ENCODE data around the gene SLC29A3.

Gene SLC29A3

DNA sequence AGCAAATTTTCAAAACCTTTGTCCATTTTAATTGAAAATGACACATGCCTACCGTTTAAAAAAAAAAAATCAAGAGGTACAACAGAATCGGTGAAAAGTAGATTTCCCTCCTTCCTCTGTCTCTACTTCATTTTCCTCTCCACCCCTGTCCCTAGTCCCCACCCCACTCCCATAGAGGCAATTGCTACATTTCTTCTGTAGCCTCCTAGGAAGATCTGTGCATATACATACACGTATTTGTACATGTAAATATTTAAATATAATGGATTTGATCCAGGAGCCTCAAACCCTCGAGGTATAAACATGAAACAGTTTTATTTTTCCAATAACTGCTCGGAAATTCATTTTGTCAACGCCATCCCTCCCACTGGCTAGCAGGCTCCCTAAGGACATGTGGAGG is 14.1 kb upstream of the SLC29A3 start:
- Histone ChIP-seq H3K27me3 (ENCODE audit: control insufficient read depth in 3 of 3, insufficient read depth in 3 of 3, low read depth in 1 of 3, low read length in 3 of 3) (peaks cover 0 to 23% (median 0%) of the 10 kb centered on the region in 3 experiments), H3K4me3 (ENCODE audit: low read length in 2 of 2) (no peak overlapping the region), H2BK12ac (ENCODE audit: low read length) (no peak overlapping the region), H3K79me1 (ENCODE audit: low read depth, low read length) (no peaks in the 10 kb centered on the region), H3K4ac (ENCODE audit: low read length) (no peak overlapping the region), H2BK5ac (ENCODE audit: low read length) (no peak overlapping the region), H3K18ac (ENCODE audit: low read length) (no peak overlapping the region), H3K4me2 (ENCODE audit: insufficient read depth, low read length, poor library complexity, severe bottlenecking) (no peak overlapping the region), H3K4me1 (ENCODE audit: control insufficient read depth in 2 of 2, insufficient read depth in 1 of 2, low read depth in 1 of 2, low read length in 2 of 2) (no peaks in the 10 kb centered on the region), H2AK5ac (ENCODE audit: low read depth, low read length) (no peak overlapping the region), H2AFZ (ENCODE audit: low read length) (no peak overlapping the region), H4K91ac (ENCODE audit: low read depth, low read length, poor library complexity) (no peak overlapping the region), H2BK15ac (ENCODE audit: low read length) (no peak overlapping the region), H3K27ac (replicated peaks; ENCODE audit: low read length) (no peak overlapping the region), H3K14ac (ENCODE audit: low read length) (no peak overlapping the region), H2BK120ac (ENCODE audit: low read depth, low read length) (no peak overlapping the region), H4K8ac (ENCODE audit: low read depth, low read length) (no peak overlapping the region), H3K9me3 (replicated peaks in 1 of 2; ENCODE audit: control insufficient read depth in 2 of 2, insufficient read depth in 1 of 2, low read depth in 1 of 2, low read length in 2 of 2) (no peaks in the 10 kb centered on the region), H3K36me3 (replicated peaks in 1 of 2; ENCODE audit: control insufficient read depth in 2 of 2, insufficient read depth in 2 of 2, low read length in 2 of 2) (no peaks in the 10 kb centered on the region), H3K9ac (ENCODE audit: low read depth, low read length, poor library complexity) (no peak overlapping the region), H3K23ac (ENCODE audit: low read depth, low read length, poor library complexity) (no peak overlapping the region)
- WGBS, 2 donors (ENCODE audit: extremely low coverage in 2 of 2, insufficient read length in 2 of 2, insufficient replicate concordance in 1 of 2), result no CpG with 5 or more reads among the region's 6 CpGs
- DNase-seq (ENCODE audit: low spot score), result no peak

DNA sequence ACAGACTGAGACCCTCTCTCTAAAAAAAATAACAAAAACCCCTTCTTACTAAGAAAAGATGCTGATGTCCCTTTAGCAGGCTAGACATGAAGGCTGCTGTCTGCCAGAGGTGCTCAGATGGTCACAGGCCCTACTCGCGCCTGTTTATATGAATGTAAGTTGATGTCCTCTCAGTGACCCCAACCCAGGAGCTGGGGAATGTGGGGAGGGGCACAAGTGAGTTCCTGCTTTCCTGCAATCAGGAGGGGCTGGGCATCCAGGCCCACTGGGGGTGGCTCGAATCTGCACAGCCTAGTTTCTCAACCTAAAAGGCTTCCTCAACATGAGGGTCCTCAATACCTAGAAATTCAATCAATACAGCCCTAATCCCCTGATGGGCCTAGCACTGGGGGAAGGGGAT is 12.1 kb upstream of the SLC29A3 start:
- Histone ChIP-seq H3K4me2 (ENCODE audit: insufficient read depth, low read length, poor library complexity, severe bottlenecking) (no peak overlapping the region), H3K4ac (ENCODE audit: low read length) (no peak overlapping the region), H3K18ac (ENCODE audit: low read length) (peak overlapping the region; percentile 77), H3K9me3 (replicated peaks in 1 of 2; ENCODE audit: control insufficient read depth in 2 of 2, insufficient read depth in 1 of 2, low read depth in 1 of 2, low read length in 2 of 2) (no peaks in the 10 kb centered on the region), H3K36me3 (replicated peaks in 1 of 2; ENCODE audit: control insufficient read depth in 2 of 2, insufficient read depth in 2 of 2, low read length in 2 of 2) (no peaks in the 10 kb centered on the region), H3K27ac (replicated peaks; ENCODE audit: low read length) (no peak overlapping the region), H2AFZ (ENCODE audit: low read length) (no peak overlapping the region), H3K23ac (ENCODE audit: low read depth, low read length, poor library complexity) (no peak overlapping the region), H3K9ac (ENCODE audit: low read depth, low read length, poor library complexity) (no peak overlapping the region), H4K91ac (ENCODE audit: low read depth, low read length, poor library complexity) (no peak overlapping the region), H3K4me1 (ENCODE audit: control insufficient read depth in 2 of 2, insufficient read depth in 1 of 2, low read depth in 1 of 2, low read length in 2 of 2) (no peaks in the 10 kb centered on the region), H3K4me3 (ENCODE audit: low read length in 2 of 2) (no peak overlapping the region), H4K8ac (ENCODE audit: low read depth, low read length) (no peak overlapping the region), H2BK12ac (ENCODE audit: low read length) (no peak overlapping the region), H3K79me1 (ENCODE audit: low read depth, low read length) (no peaks in the 10 kb centered on the region), H2BK15ac (ENCODE audit: low read length) (no peak overlapping the region), H2BK5ac (ENCODE audit: low read length) (no peak overlapping the region), H3K27me3 (ENCODE audit: control insufficient read depth in 3 of 3, insufficient read depth in 3 of 3, low read depth in 1 of 3, low read length in 3 of 3) (peaks cover 0 to 16% (median 0%) of the 10 kb centered on the region in 3 experiments), H2AK5ac (ENCODE audit: low read depth, low read length) (peak overlapping the region; percentile 57), H2BK120ac (ENCODE audit: low read depth, low read length) (no peak overlapping the region), H3K14ac (ENCODE audit: low read length) (no peak overlapping the region)
- WGBS, 2 donors (ENCODE audit: extremely low coverage in 2 of 2, insufficient read length in 2 of 2, insufficient replicate concordance in 1 of 2), result no CpG with 5 or more reads among the region's 3 CpGs
- DNase-seq (ENCODE audit: low spot score), result no peak

DNA sequence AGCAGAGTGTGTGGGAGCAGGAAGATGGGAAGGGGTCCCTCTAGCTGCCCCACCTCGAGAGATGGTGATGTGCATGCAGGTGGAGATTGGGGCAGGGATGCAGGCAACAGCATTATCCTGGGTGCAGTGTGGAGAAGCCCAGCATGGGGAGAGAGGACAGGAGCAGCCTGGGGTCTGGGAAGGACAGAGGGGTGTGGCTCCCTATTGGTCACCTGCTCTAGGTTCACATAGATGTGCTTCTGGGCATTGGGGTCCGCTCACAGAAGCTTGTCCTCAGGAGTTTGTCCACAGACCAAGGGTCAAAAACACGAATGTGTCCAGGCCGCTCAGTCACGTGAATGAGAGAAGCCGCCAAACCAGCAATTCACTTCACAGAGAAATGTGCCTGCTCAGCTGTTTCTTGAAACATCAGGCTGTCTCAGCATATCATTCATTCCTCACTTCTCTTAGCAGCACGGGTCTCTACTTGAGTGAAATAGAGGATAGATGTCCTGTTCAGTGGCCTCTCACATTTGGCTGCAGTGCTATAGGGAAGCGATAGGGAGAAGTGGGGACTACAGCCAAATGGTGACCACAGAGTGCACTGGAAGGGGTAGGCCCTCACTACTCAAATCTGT is 11.5 kb upstream of the SLC29A3 start:
- DNase-seq (ENCODE audit: low spot score), result no peak
- peak overlapping the region; percentile 77 for H3K18ac ChIP-seq (ENCODE audit: low read length)
- no peak overlapping the region for H2BK12ac ChIP-seq (ENCODE audit: low read length)
- H3K9me3 ChIP-seq (replicated peaks in 1 of 2; ENCODE audit: control insufficient read depth in 2 of 2, insufficient read depth in 1 of 2, low read depth in 1 of 2, low read length in 2 of 2), result no peaks in the 10 kb centered on the region
- H4K8ac ChIP-seq (ENCODE audit: low read depth, low read length), result no peak overlapping the region
- no peak overlapping the region for H4K91ac ChIP-seq (ENCODE audit: low read depth, low read length, poor library complexity)
- no peak overlapping the region for H2BK15ac ChIP-seq (ENCODE audit: low read length)
- WGBS, 2 donors (ENCODE audit: extremely low coverage in 2 of 2, insufficient read length in 2 of 2, insufficient replicate concordance in 1 of 2), result no CpG with 5 or more reads among the region's 8 CpGs
- no peaks in the 10 kb centered on the region for H3K79me1 ChIP-seq (ENCODE audit: low read depth, low read length)
- H2BK5ac ChIP-seq (ENCODE audit: low read length), result no peak overlapping the region
- H3K27me3 ChIP-seq (ENCODE audit: control insufficient read depth in 3 of 3, insufficient read depth in 3 of 3, low read depth in 1 of 3, low read length in 3 of 3), result peaks cover 0 to 16% (median 0%) of the 10 kb centered on the region in 3 experiments
- H2BK120ac ChIP-seq (ENCODE audit: low read depth, low read length), result no peak overlapping the region
- peak overlapping the region; percentile 57 for H2AK5ac ChIP-seq (ENCODE audit: low read depth, low read length)
- no peak overlapping the region for H3K23ac ChIP-seq (ENCODE audit: low read depth, low read length, poor library complexity)
- no peak overlapping the region for H3K9ac ChIP-seq (ENCODE audit: low read depth, low read length, poor library complexity)
- no peaks in the 10 kb centered on the region for H3K4me1 ChIP-seq (ENCODE audit: control insufficient read depth in 2 of 2, insufficient read depth in 1 of 2, low read depth in 1 of 2, low read length in 2 of 2)
- H3K36me3 ChIP-seq (replicated peaks in 1 of 2; ENCODE audit: control insufficient read depth in 2 of 2, insufficient read depth in 2 of 2, low read length in 2 of 2), result no peaks in the 10 kb centered on the region
- no peak overlapping the region for H3K4me3 ChIP-seq (ENCODE audit: low read length in 2 of 2)
- no peak overlapping the region for H3K27ac ChIP-seq (replicated peaks; ENCODE audit: low read length)
- no peak overlapping the region for H3K4ac ChIP-seq (ENCODE audit: low read length)
- H3K14ac ChIP-seq (ENCODE audit: low read length), result no peak overlapping the region
- no peak overlapping the region for H2AFZ ChIP-seq (ENCODE audit: low read length)
- H3K4me2 ChIP-seq (ENCODE audit: insufficient read depth, low read length, poor library complexity, severe bottlenecking), result no peak overlapping the region

DNA sequence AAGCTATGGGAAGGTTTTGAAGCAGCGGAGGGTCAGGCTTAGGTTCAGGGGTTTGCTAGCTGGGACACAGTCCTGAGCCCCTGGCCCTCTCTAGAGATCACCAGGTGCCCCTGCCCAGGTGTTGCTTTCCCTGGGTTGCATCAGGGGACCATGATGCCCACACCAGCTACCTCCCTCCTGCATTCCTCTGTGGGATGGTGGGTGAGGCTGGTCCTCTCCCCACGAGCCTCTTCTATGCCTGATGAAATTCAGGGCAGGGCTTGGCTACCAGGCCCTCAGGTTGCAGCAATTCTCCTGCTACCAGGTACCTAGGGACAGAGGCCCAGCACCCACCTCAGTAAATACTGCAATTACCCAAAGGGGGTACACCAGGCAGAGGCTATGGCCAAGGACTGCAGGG is 10.8 kb upstream of the SLC29A3 start:
- no peak for DNase-seq (ENCODE audit: low spot score)
- H3K79me1 ChIP-seq (ENCODE audit: low read depth, low read length), result no peaks in the 10 kb centered on the region
- H3K4me2 ChIP-seq (ENCODE audit: insufficient read depth, low read length, poor library complexity, severe bottlenecking), result no peak overlapping the region
- H2BK12ac ChIP-seq (ENCODE audit: low read length), result no peak overlapping the region
- H3K9me3 ChIP-seq (replicated peaks in 1 of 2; ENCODE audit: control insufficient read depth in 2 of 2, insufficient read depth in 1 of 2, low read depth in 1 of 2, low read length in 2 of 2), result no peaks in the 10 kb centered on the region
- H3K18ac ChIP-seq (ENCODE audit: low read length), result peak overlapping the region; percentile 51
- H2AFZ ChIP-seq (ENCODE audit: low read length), result no peak overlapping the region
- peak overlapping the region; percentile 8 for H2AK5ac ChIP-seq (ENCODE audit: low read depth, low read length)
- H2BK5ac ChIP-seq (ENCODE audit: low read length), result no peak overlapping the region
- no peak overlapping the region for H4K91ac ChIP-seq (ENCODE audit: low read depth, low read length, poor library complexity)
- H3K23ac ChIP-seq (ENCODE audit: low read depth, low read length, poor library complexity), result no peak overlapping the region
- no peak overlapping the region for H4K8ac ChIP-seq (ENCODE audit: low read depth, low read length)
- H3K14ac ChIP-seq (ENCODE audit: low read length), result no peak overlapping the region
- no CpG with 5 or more reads among the region's 2 CpGs for WGBS, 2 donors (ENCODE audit: extremely low coverage in 2 of 2, insufficient read length in 2 of 2, insufficient replicate concordance in 1 of 2)
- no peak overlapping the region for H3K4ac ChIP-seq (ENCODE audit: low read length)
- H3K27ac ChIP-seq (replicated peaks; ENCODE audit: low read length), result no peak overlapping the region
- no peak overlapping the region for H3K9ac ChIP-seq (ENCODE audit: low read depth, low read length, poor library complexity)
- H3K4me1 ChIP-seq (ENCODE audit: control insufficient read depth in 2 of 2, insufficient read depth in 1 of 2, low read depth in 1 of 2, low read length in 2 of 2), result no peaks in the 10 kb centered on the region
- no peak overlapping the region for H2BK15ac ChIP-seq (ENCODE audit: low read length)
- H3K27me3 ChIP-seq (ENCODE audit: control insufficient read depth in 3 of 3, insufficient read depth in 3 of 3, low read depth in 1 of 3, low read length in 3 of 3), result peaks cover 0 to 17% (median 0%) of the 10 kb centered on the region in 3 experiments
- H3K36me3 ChIP-seq (replicated peaks in 1 of 2; ENCODE audit: control insufficient read depth in 2 of 2, insufficient read depth in 2 of 2, low read length in 2 of 2), result no peaks in the 10 kb centered on the region
- no peak overlapping the region for H3K4me3 ChIP-seq (ENCODE audit: low read length in 2 of 2)
- no peak overlapping the region for H2BK120ac ChIP-seq (ENCODE audit: low read depth, low read length)
